Measurements from ENCODE around the gene CCDC12. TPM values are rescaled to one million over a fixed set of nuclear protein-coding genes. Genes with fewer than 3 reads are reported as not detected.

CCDC12 gene
- total and polyA plus RNA-seq, 9 of the 15 experiments (the other 6 are each of a cell fraction or from before 2014, with no cell fraction given) = 8.9 to 201 (median 86.9) TPM

GRCh38 chr3:46976326-46977190 is at the start of gene CCDC12 (continued):
- TF ChIP-seq HBP1 (CRISPR knock-in tag; IDR thresholded peaks at IDR 0.05) = peak; percentile 95
- no peak; the same call in 1 of the 2 replicates for TF ChIP-seq TRIM28 (IDR thresholded peaks at IDR 0.05)
- TF ChIP-seq EP300 (IDR thresholded peaks at IDR 0.05; ENCODE audit: low read length) = peak; percentile 73
- TF ChIP-seq SMARCE1 (IDR thresholded peaks at IDR 0.05) = peak; percentile 67
- TF ChIP-seq ZNF134 (CRISPR knock-in tag; conservative IDR thresholded peaks at IDR 0.05) = peak; percentile 43; the same call in 1 of the 2 replicates
- TF ChIP-seq RBM34 (IDR thresholded peaks at IDR 0.05; ENCODE audit: borderline replicate concordance, insufficient read depth, low read length) = no peak
- no peak; the same call in 1 of the 2 replicates for TF ChIP-seq ZNF232 (CRISPR knock-in tag; IDR thresholded peaks at IDR 0.05)
- peak in 1 of 2 experiments; percentile 68; a peak in 2 of 4 replicates for TF ChIP-seq ZNF639 (CRISPR knock-in tag; conservative IDR thresholded peaks at IDR 0.05 in 1 of 2, IDR thresholded peaks at IDR 0.05 in 1 of 2)
- TF ChIP-seq ZNF609 (CRISPR knock-in tag; IDR thresholded peaks at IDR 0.05; ENCODE audit: borderline replicate concordance) = 0 out of 2 replicates have a peak, but pooled peaks have one; percentile 27
- TF ChIP-seq ZNF165 (CRISPR knock-in tag; IDR thresholded peaks at IDR 0.05; ENCODE audit: borderline replicate concordance) = no peak
- TF ChIP-seq ZNF592 (IDR thresholded peaks at IDR 0.05) = no peak
- TF ChIP-seq NCOA2 (IDR thresholded peaks at IDR 0.05; ENCODE audit: partially characterized antibody in 2 of 2) = no peak
